ENCODE measurements around the gene DTX4. TPM values are rescaled to one million over a fixed set of nuclear protein-coding genes. Genes with fewer than 3 reads are reported as not detected.

DTX4 gene
- polyA plus RNA-seq, 1 of the 3 experiments (the other 2 are of a cell fraction) = 0.05 TPM

GRCh38 chr11:59226396-59226795 is 54.5 kb downstream of the DTX4 start (continued):
- no peak for TF ChIP-seq IRF3 (IDR thresholded peaks at IDR 0.05; ENCODE audit: low read depth, low read length)
- no peak for TF ChIP-seq RXRA (IDR thresholded peaks at IDR 0.05; ENCODE audit: borderline replicate concordance, low read depth)
- no peak for TF ChIP-seq JUND (IDR thresholded peaks at IDR 0.05)
- TF ChIP-seq RCOR1 (IDR thresholded peaks at IDR 0.05; ENCODE audit: low read length) = no peak

GRCh38 chr11:59240322-59240721 is 68.4 kb downstream of the DTX4 start:
- Histone ChIP-seq H3K79me2 (ENCODE audit: insufficient read depth) (no peaks in the 10 kb centered on the region), H3K27me3 (ENCODE audit: insufficient read depth) (peaks cover 2% of the 10 kb centered on the region; the same call in 1 of the 2 replicates), H3K4me2 (no peak overlapping the region), H3F3A (replicated peaks; ENCODE audit: insufficient read depth) (no peaks in the 10 kb centered on the region), H2AFZ (ENCODE audit: low read depth) (no peak overlapping the region), H3K4me1 (ENCODE audit: control insufficient read depth in 1 of 2, insufficient read depth in 2 of 2, low read depth in 1 of 2, low read length in 1 of 2) (no peaks in the 10 kb centered on the region), H3K9me2 (no peaks in the 10 kb centered on the region), H3K36me3 (replicated peaks in 1 of 2; ENCODE audit: control insufficient read depth in 1 of 2, insufficient read depth in 2 of 2, low read length in 1 of 2) (no peaks in the 10 kb centered on the region), H3K4me3 (ENCODE audit: low read depth in 2 of 2, low read length in 1 of 2) (no peak overlapping the region), H3K9me3 (peaks cover 4% of the 10 kb centered on the region; the same call in 1 of the 2 replicates), H3K27ac (ENCODE audit: low read depth in 2 of 2, low read length in 1 of 2) (no peak overlapping the region), H4K20me1 (ENCODE audit: insufficient read depth) (no peaks in the 10 kb centered on the region), H3K9ac (no peak overlapping the region)
- no peak for DNase-seq
- TF ChIP-seq CTCF (IDR thresholded peaks at IDR 0.05) (no peak), TEAD4 (IDR thresholded peaks at IDR 0.05; ENCODE audit: borderline replicate concordance, insufficient read depth) (no peak), YY1 (IDR thresholded peaks at IDR 0.05; ENCODE audit: low read depth) (no peak), USF2 (IDR thresholded peaks at IDR 0.05; ENCODE audit: borderline replicate concordance, low read depth, low read length) (no peak), RAD21 (IDR thresholded peaks at IDR 0.05; ENCODE audit: low read length) (no peak), TAF1 (IDR thresholded peaks at IDR 0.05; ENCODE audit: borderline replicate concordance, low read depth, low read length) (no peak), EZH2phosphoT487 (IDR thresholded peaks at IDR 0.05; ENCODE audit: borderline replicate concordance, low read depth) (no peak), NFIC (IDR thresholded peaks at IDR 0.05; ENCODE audit: borderline replicate concordance) (no peak), GABPA (IDR thresholded peaks at IDR 0.05; ENCODE audit: low read depth) (no peak), EP300 (IDR thresholded peaks at IDR 0.05; ENCODE audit: borderline replicate concordance in 1 of 2, low read depth in 1 of 2, low read length in 1 of 2) (no peak), MAX (IDR thresholded peaks at IDR 0.05; ENCODE audit: low read depth) (no peak), ELF1 (IDR thresholded peaks at IDR 0.05) (no peak), FOXM1 (IDR thresholded peaks at IDR 0.05; ENCODE audit: low read depth) (no peak), RCOR1 (IDR thresholded peaks at IDR 0.05; ENCODE audit: low read length) (no peak), FOXJ3 (CRISPR knock-in tag; IDR thresholded peaks at IDR 0.05) (no peak), PBX3 (IDR thresholded peaks at IDR 0.05) (no peak), RXRA (IDR thresholded peaks at IDR 0.05; ENCODE audit: borderline replicate concordance, low read depth) (no peak), JUND (IDR thresholded peaks at IDR 0.05) (no peak), NRF1 (IDR thresholded peaks at IDR 0.05; ENCODE audit: low read depth, low read length) (no peak), SIN3A (IDR thresholded peaks at IDR 0.05; ENCODE audit: borderline replicate concordance, low read depth, low read length) (no peak)
- ChIA-PET CTCF (no interaction called here), POLR2A (no interaction called here)
